ENCODE results near the gene GIT1.

DNA sequence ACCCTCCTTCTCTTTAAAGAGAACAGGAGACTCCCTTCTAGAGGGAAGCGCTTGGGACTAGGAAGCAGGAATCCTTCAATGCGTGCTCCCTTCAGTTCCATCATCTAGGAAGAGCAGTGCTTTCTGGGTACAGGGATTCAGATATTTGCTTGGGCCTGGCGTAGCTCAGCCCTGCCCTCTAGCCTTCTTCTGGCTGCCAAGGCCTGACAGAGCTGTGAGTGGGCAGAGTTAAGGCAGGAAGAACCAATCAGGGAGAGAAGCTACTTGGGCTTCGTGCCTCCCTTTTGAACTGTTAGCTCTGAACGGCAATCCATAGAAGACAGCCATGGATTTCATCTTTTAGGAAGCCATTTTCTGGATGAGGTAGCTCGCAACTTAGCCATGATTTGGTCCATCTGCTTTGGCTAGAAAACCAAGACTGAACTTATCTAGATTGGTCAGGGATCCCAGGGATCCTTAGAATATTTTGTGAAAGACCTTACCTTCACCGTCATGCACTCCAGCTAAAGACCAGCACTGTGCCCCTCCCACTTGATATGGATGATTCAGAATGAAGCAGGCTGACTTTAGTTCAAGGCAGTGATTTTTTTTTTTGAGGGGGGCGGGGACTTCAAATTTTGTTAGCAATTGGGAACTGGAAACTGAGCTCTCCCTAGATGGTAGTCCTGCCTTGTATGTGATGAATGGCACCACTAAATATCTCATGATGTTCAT lies 35.7 kb upstream of the GIT1 start:
- TF ChIP-seq, protein P1, sequence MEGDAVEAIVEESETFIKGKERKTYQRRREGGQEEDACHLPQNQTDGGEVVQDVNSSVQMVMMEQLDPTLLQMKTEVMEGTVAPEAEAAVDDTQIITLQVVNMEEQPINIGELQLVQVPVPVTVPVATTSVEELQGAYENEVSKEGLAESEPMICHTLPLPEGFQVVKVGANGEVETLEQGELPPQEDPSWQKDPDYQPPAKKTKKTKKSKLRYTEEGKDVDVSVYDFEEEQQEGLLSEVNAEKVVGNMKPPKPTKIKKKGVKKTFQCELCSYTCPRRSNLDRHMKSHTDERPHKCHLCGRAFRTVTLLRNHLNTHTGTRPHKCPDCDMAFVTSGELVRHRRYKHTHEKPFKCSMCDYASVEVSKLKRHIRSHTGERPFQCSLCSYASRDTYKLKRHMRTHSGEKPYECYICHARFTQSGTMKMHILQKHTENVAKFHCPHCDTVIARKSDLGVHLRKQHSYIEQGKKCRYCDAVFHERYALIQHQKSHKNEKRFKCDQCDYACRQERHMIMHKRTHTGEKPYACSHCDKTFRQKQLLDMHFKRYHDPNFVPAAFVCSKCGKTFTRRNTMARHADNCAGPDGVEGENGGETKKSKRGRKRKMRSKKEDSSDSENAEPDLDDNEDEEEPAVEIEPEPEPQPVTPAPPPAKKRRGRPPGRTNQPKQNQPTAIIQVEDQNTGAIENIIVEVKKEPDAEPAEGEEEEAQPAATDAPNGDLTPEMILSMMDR (IDR thresholded peaks at IDR 0.05; ENCODE audit: insufficient read depth, low read length), result no peak
- TF ChIP-seq, protein P2, sequence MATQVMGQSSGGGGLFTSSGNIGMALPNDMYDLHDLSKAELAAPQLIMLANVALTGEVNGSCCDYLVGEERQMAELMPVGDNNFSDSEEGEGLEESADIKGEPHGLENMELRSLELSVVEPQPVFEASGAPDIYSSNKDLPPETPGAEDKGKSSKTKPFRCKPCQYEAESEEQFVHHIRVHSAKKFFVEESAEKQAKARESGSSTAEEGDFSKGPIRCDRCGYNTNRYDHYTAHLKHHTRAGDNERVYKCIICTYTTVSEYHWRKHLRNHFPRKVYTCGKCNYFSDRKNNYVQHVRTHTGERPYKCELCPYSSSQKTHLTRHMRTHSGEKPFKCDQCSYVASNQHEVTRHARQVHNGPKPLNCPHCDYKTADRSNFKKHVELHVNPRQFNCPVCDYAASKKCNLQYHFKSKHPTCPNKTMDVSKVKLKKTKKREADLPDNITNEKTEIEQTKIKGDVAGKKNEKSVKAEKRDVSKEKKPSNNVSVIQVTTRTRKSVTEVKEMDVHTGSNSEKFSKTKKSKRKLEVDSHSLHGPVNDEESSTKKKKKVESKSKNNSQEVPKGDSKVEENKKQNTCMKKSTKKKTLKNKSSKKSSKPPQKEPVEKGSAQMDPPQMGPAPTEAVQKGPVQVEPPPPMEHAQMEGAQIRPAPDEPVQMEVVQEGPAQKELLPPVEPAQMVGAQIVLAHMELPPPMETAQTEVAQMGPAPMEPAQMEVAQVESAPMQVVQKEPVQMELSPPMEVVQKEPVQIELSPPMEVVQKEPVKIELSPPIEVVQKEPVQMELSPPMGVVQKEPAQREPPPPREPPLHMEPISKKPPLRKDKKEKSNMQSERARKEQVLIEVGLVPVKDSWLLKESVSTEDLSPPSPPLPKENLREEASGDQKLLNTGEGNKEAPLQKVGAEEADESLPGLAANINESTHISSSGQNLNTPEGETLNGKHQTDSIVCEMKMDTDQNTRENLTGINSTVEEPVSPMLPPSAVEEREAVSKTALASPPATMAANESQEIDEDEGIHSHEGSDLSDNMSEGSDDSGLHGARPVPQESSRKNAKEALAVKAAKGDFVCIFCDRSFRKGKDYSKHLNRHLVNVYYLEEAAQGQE (IDR thresholded peaks at IDR 0.05; ENCODE audit: insufficient replicate concordance, low read depth), result no peak
- 0 out of 2 replicates have a peak, but pooled peaks have one; percentile 16 for TF ChIP-seq POLR2AphosphoS5 (IDR thresholded peaks at IDR 0.05; ENCODE audit: low read depth)
